Small intestine (tissue), 7 donors: Measurements from ENCODE around the gene GNAI1. TPM values are rescaled to one million over a fixed set of nuclear protein-coding genes. Genes with fewer than 3 reads are reported as not detected.
A peak's percentile ranks its signal among the peaks of the same experiment; 100 is the strongest.

Source experiments
- DNase-seq, 2 donors: peaks; one replicate each; pipeline versions ENCODE4 v3.0.0 to v3.0.0-alpha.2; 2013
- FAIRE-seq: peaks from 2 replicates; lab custom pipeline; 2012; peaks lifted over from hg19 to GRCh38; lab: Jason Lieb, UNC
- H3K27ac ChIP-seq, 3 donors: one replicate each; pipeline ENCODE4 v1.5.1; 2013; ENCODE audit warnings: low read length in 2 of 3, mild to moderate bottlenecking in 2 of 3, control low read depth in 1 of 3, inconsistent platforms in 1 of 3, low read depth in 1 of 3, moderate library complexity in 1 of 3
- H3K27me3 ChIP-seq, 3 donors: one replicate each; pipeline ENCODE4 v1.6.1; 2013; ENCODE audit warnings: low read length in 3 of 3, inconsistent platforms in 1 of 3; ENCODE audit not compliant: control insufficient read depth in 3 of 3, insufficient read depth in 3 of 3
- H3K36me3 ChIP-seq, 3 donors: one replicate each; pipeline ENCODE4 v1.6.1; 2013; ENCODE audit warnings: low read length in 3 of 3, inconsistent platforms in 1 of 3, low read depth in 1 of 3, mild to moderate bottlenecking in 1 of 3, moderate library complexity in 1 of 3; ENCODE audit not compliant: control insufficient read depth in 3 of 3, insufficient read depth in 2 of 3
- H3K4me1 ChIP-seq, 3 donors: one replicate each; pipeline ENCODE4 v1.6.1; 2013; ENCODE audit warnings: low read length in 2 of 3, inconsistent platforms in 1 of 3, low read depth in 1 of 3, mild to moderate bottlenecking in 1 of 3, moderate library complexity in 1 of 3; ENCODE audit not compliant: control insufficient read depth in 3 of 3, insufficient read depth in 2 of 3
- H3K4me3 ChIP-seq, 3 donors: one replicate each; pipeline ENCODE4 v1.5.1; 2013; ENCODE audit warnings: low read length in 3 of 3, control low read depth in 1 of 3, inconsistent platforms in 1 of 3, low read depth in 1 of 3, mild to moderate bottlenecking in 1 of 3, moderate library complexity in 1 of 3
- H3K9me3 ChIP-seq, 2 donors: one replicate each; pipeline ENCODE4 v1.6.1; 2013; ENCODE audit warnings: low read depth in 1 of 2, low read length in 1 of 2; ENCODE audit not compliant: control insufficient read depth in 2 of 2, insufficient read depth in 1 of 2
- WGBS, 3 donors: extraction: QIAGEN DNeasy Blood & Tissue Kit; methylation state at CpG; one replicate each; pipeline ENCODE4 v1.1.7; 2013; 5-methylcytosine and 5-hydroxymethylcytosine counted together
- polyA plus RNA-seq, 4 donors: library from polyadenylated mRNA; stranded (reverse) in 3 of 4; unstranded in 1 of 4; fragments of 200-250 nt in 3 of 4; fragments of 120-200 nt in 1 of 4; gene quantifications; one replicate each; pipeline versions ENCODE4 v1.2.1 to v1.2.3, GENCODE V29; 2013
- donor health status: healthy with polysubstance abuse.
- donor health status: control.
- donor health status: control.
- donor health status: Bipolar disorder and iron deficiency.
- donor health status: healthy.

GNAI1 gene
- polyA plus RNA-seq, 4 donors = 6.7 to 19.0 (median 8.6) TPM

- DNase-seq (peak in 1 of 2 donors; percentile 37), FAIRE-seq (no peak)
- Histone ChIP-seq H3K4me3 (no peak overlapping the region), H3K36me3 (no peaks in the 10 kb centered on the region), H3K9me3 (no peaks in the 10 kb centered on the region), H3K27me3 (no peaks in the 10 kb centered on the region), H3K4me1 (no peaks in the 10 kb centered on the region), H3K27ac (no peak overlapping the region)
- 40 to 60% (median 45%) methylated on average over 4 of the region's 4 CpGs for WGBS, 3 donors
Measured at GRCh38 chr7:80124526-80125264, 9.9 kb upstream of the GNAI1 start.

GRCh38 chr7:80127412-80128160 lies 7.0 kb upstream of the GNAI1 start:
- 60 to 79% (median 78%) methylated on average over 1 of the region's 1 CpG for WGBS, 3 donors
- H3K36me3 ChIP-seq = no peaks in the 10 kb centered on the region
- DNase-seq (peak; percentile 16 to 23), FAIRE-seq (no peak)
- no peaks in the 10 kb centered on the region for H3K27me3 ChIP-seq
- H3K4me3 ChIP-seq = no peak overlapping the region
- H3K27ac ChIP-seq = no peak overlapping the region
- no peaks in the 10 kb centered on the region for H3K9me3 ChIP-seq
- H3K4me1 ChIP-seq = no peaks in the 10 kb centered on the region

GRCh38 chr7:80128918-80129317 lies 5.7 kb upstream of the GNAI1 start:
- no peaks in the 10 kb centered on the region for H3K36me3 ChIP-seq
- no peaks in the 10 kb centered on the region for H3K27me3 ChIP-seq
- WGBS, 3 donors = 88 to 95% (median 90%) methylated on average over 3 of the region's 3 CpGs
- no peaks in the 10 kb centered on the region for H3K4me1 ChIP-seq
- no peak overlapping the region for H3K4me3 ChIP-seq
- DNase-seq = no peak
- FAIRE-seq = no peak
- H3K27ac ChIP-seq = no peak overlapping the region
- no peaks in the 10 kb centered on the region for H3K9me3 ChIP-seq

- no peak overlapping the region for H3K4me3 ChIP-seq
- no peak for FAIRE-seq
Measured at GRCh38 chr7:80129785-80130184, 4.8 kb upstream of the GNAI1 start.

GRCh38 chr7:80131675-80132435 lies 2.8 kb upstream of the GNAI1 start:
- Histone ChIP-seq H3K36me3 (no peaks in the 10 kb centered on the region), H3K27me3 (no peaks in the 10 kb centered on the region), H3K27ac (no peak overlapping the region), H3K4me1 (peaks cover 0 to 7% (median 0%) of the 10 kb centered on the region in 3 donors), H3K4me3 (no peak overlapping the region), H3K9me3 (no peaks in the 10 kb centered on the region)
- DNase-seq (no peak), FAIRE-seq (no peak)
- 70 to 78% (median 72%) methylated on average over 2 of the region's 2 CpGs for WGBS, 3 donors

More at GRCh38 chr7:80129785-80130184, 4.8 kb upstream of the GNAI1 start:
- Histone ChIP-seq H3K27me3 (no peaks in the 10 kb centered on the region), H3K9me3 (no peaks in the 10 kb centered on the region), H3K4me1 (no peaks in the 10 kb centered on the region), H3K27ac (no peak overlapping the region), H3K36me3 (no peaks in the 10 kb centered on the region)
- DNase-seq = no peak

- Histone ChIP-seq H3K4me1 (peaks cover 0 to 8% (median 0%) of the 10 kb centered on the region in 3 donors), H3K27me3 (no peaks in the 10 kb centered on the region), H3K36me3 (no peaks in the 10 kb centered on the region), H3K4me3 (no peak overlapping the region), H3K27ac (no peak overlapping the region), H3K9me3 (no peaks in the 10 kb centered on the region)
- FAIRE-seq = no peak
- 66 to 81% (median 70%) methylated on average over 3 of the region's 3 CpGs for WGBS, 3 donors
- no peak for DNase-seq
Measured at GRCh38 chr7:80132594-80132993, 2.0 kb upstream of the GNAI1 start.

- DNase-seq (peak in 1 of 2 donors; percentile 34), FAIRE-seq (no peak)
- Histone ChIP-seq H3K4me3 (no peak overlapping the region), H3K27ac (no peak overlapping the region), H3K36me3 (no peaks in the 10 kb centered on the region), H3K9me3 (no peaks in the 10 kb centered on the region), H3K27me3 (no peaks in the 10 kb centered on the region), H3K4me1 (peaks cover 0 to 8% (median 0%) of the 10 kb centered on the region in 3 donors)
- WGBS, 3 donors = 41 to 50% (median 49%) methylated on average over 8 of the region's 8 CpGs
Measured at GRCh38 chr7:80133361-80134114, 1.1 kb upstream of the GNAI1 start.
